ENCODE results near the gene PCCA.

PCCA gene

GRCh38 chr13:100110269-100110668 is 21.4 kb downstream of the PCCA start:
- WGBS (ENCODE audit: insufficient coverage, insufficient read length): no CpG with 5 or more reads among the region's 2 CpGs
- H3K9me3 ChIP-seq (ENCODE audit: control insufficient read depth, insufficient read depth, low read length): no peaks in the 10 kb centered on the region
- H3K36me3 ChIP-seq (ENCODE audit: control insufficient read depth, insufficient read depth, low read length): no peaks in the 10 kb centered on the region; the same call in 1 of the 2 replicates
- DNase-seq (ENCODE audit: low read depth, low spot score): no peak
- H3K27ac ChIP-seq (ENCODE audit: low read length): no peak overlapping the region
- no peak overlapping the region for H3K4me3 ChIP-seq (ENCODE audit: low read length)
- H3K27me3 ChIP-seq (ENCODE audit: control insufficient read depth, insufficient read depth, low read length): no peaks in the 10 kb centered on the region
- H3K4me1 ChIP-seq (ENCODE audit: control insufficient read depth, insufficient read depth, low read length): no peaks in the 10 kb centered on the region

GRCh38 chr13:100112186-100112838 is 23.4 kb downstream of the PCCA start:
- Histone ChIP-seq H3K9me3 (ENCODE audit: control insufficient read depth, insufficient read depth, low read length) (no peaks in the 10 kb centered on the region), H3K4me1 (ENCODE audit: control insufficient read depth, insufficient read depth, low read length) (no peaks in the 10 kb centered on the region), H3K27me3 (ENCODE audit: control insufficient read depth, insufficient read depth, low read length) (no peaks in the 10 kb centered on the region), H3K4me3 (ENCODE audit: low read length) (no peak overlapping the region), H3K27ac (ENCODE audit: low read length) (no peak overlapping the region), H3K36me3 (ENCODE audit: control insufficient read depth, insufficient read depth, low read length) (no peaks in the 10 kb centered on the region; the same call in 1 of the 2 replicates)
- no peak for DNase-seq (ENCODE audit: low read depth, low spot score)
- WGBS (ENCODE audit: insufficient coverage, insufficient read length): no CpG with 5 or more reads among the region's 7 CpGs

- WGBS (ENCODE audit: insufficient coverage, insufficient read length): no CpG with 5 or more reads among the region's 1 CpG
These were observed 26.9 kb downstream of the PCCA start for GRCh38 chr13:100115693-100116254.

GRCh38 chr13:100124265-100124664 is 35.4 kb downstream of the PCCA start:
- Histone ChIP-seq H3K9me3 (ENCODE audit: control insufficient read depth, insufficient read depth, low read length) (no peaks in the 10 kb centered on the region), H3K4me1 (ENCODE audit: control insufficient read depth, insufficient read depth, low read length) (no peaks in the 10 kb centered on the region), H3K4me3 (ENCODE audit: low read length) (no peak overlapping the region), H3K36me3 (ENCODE audit: control insufficient read depth, insufficient read depth, low read length) (no peaks in the 10 kb centered on the region), H3K27ac (ENCODE audit: low read length) (no peak overlapping the region), H3K27me3 (ENCODE audit: control insufficient read depth, insufficient read depth, low read length) (no peaks in the 10 kb centered on the region)
- DNase-seq (ENCODE audit: low read depth, low spot score): no peak
- WGBS (ENCODE audit: insufficient coverage, insufficient read length): no CpG with 5 or more reads among the region's 5 CpGs

More at GRCh38 chr13:100115693-100116254, 26.9 kb downstream of the PCCA start:
- H3K4me3 ChIP-seq (ENCODE audit: low read length): no peak overlapping the region
- no peaks in the 10 kb centered on the region; the same call in 1 of the 2 replicates for H3K36me3 ChIP-seq (ENCODE audit: control insufficient read depth, insufficient read depth, low read length)
- H3K9me3 ChIP-seq (ENCODE audit: control insufficient read depth, insufficient read depth, low read length): no peaks in the 10 kb centered on the region
- no peaks in the 10 kb centered on the region for H3K27me3 ChIP-seq (ENCODE audit: control insufficient read depth, insufficient read depth, low read length)
- no peak for DNase-seq (ENCODE audit: low read depth, low spot score)
- H3K27ac ChIP-seq (ENCODE audit: low read length): no peak overlapping the region
- H3K4me1 ChIP-seq (ENCODE audit: control insufficient read depth, insufficient read depth, low read length): no peaks in the 10 kb centered on the region

- DNase-seq (ENCODE audit: low read depth, low spot score): no peak
- H3K4me3 ChIP-seq (ENCODE audit: low read length): no peak overlapping the region
- no peaks in the 10 kb centered on the region for H3K9me3 ChIP-seq (ENCODE audit: control insufficient read depth, insufficient read depth, low read length)
- no peaks in the 10 kb centered on the region for H3K36me3 ChIP-seq (ENCODE audit: control insufficient read depth, insufficient read depth, low read length)
- H3K27me3 ChIP-seq (ENCODE audit: control insufficient read depth, insufficient read depth, low read length): no peaks in the 10 kb centered on the region
- no peak overlapping the region for H3K27ac ChIP-seq (ENCODE audit: low read length)
- peaks cover 5% of the 10 kb centered on the region for H3K4me1 ChIP-seq (ENCODE audit: control insufficient read depth, insufficient read depth, low read length)
- no CpG with 5 or more reads among the region's 4 CpGs for WGBS (ENCODE audit: insufficient coverage, insufficient read length)
These were observed 37.1 kb downstream of the PCCA start for GRCh38 chr13:100125946-100126345.

GRCh38 chr13:100128373-100128772 is 39.5 kb downstream of the PCCA start:
- Histone ChIP-seq H3K36me3 (ENCODE audit: control insufficient read depth, insufficient read depth, low read length) (no peaks in the 10 kb centered on the region), H3K9me3 (ENCODE audit: control insufficient read depth, insufficient read depth, low read length) (no peaks in the 10 kb centered on the region), H3K4me1 (ENCODE audit: control insufficient read depth, insufficient read depth, low read length) (peaks cover 5% of the 10 kb centered on the region), H3K4me3 (ENCODE audit: low read length) (no peak overlapping the region), H3K27me3 (ENCODE audit: control insufficient read depth, insufficient read depth, low read length) (no peaks in the 10 kb centered on the region), H3K27ac (ENCODE audit: low read length) (no peak overlapping the region)
- DNase-seq (ENCODE audit: low read depth, low spot score): no peak
- WGBS (ENCODE audit: insufficient coverage, insufficient read length): no CpG with 5 or more reads among the region's 3 CpGs

- H3K36me3 ChIP-seq (ENCODE audit: control insufficient read depth, insufficient read depth, low read length): no peaks in the 10 kb centered on the region
- no CpG with 5 or more reads among the region's 3 CpGs for WGBS (ENCODE audit: insufficient coverage, insufficient read length)
- no peaks in the 10 kb centered on the region for H3K9me3 ChIP-seq (ENCODE audit: control insufficient read depth, insufficient read depth, low read length)
- DNase-seq (ENCODE audit: low read depth, low spot score): no peak
- H3K4me3 ChIP-seq (ENCODE audit: low read length): no peak overlapping the region
- no peaks in the 10 kb centered on the region for H3K27me3 ChIP-seq (ENCODE audit: control insufficient read depth, insufficient read depth, low read length)
- no peak overlapping the region for H3K27ac ChIP-seq (ENCODE audit: low read length)
- peaks cover 5% of the 10 kb centered on the region for H3K4me1 ChIP-seq (ENCODE audit: control insufficient read depth, insufficient read depth, low read length)
These were observed 39.9 kb downstream of the PCCA start for GRCh38 chr13:100128838-100129237.

GRCh38 chr13:100129605-100130004 is 40.7 kb downstream of the PCCA start:
- no peak overlapping the region for H3K27ac ChIP-seq (ENCODE audit: low read length)
- no peaks in the 10 kb centered on the region for H3K36me3 ChIP-seq (ENCODE audit: control insufficient read depth, insufficient read depth, low read length)
- peaks cover 5% of the 10 kb centered on the region for H3K4me1 ChIP-seq (ENCODE audit: control insufficient read depth, insufficient read depth, low read length)
- no peak for DNase-seq (ENCODE audit: low read depth, low spot score)
- no peak overlapping the region for H3K4me3 ChIP-seq (ENCODE audit: low read length)
- no peaks in the 10 kb centered on the region for H3K9me3 ChIP-seq (ENCODE audit: control insufficient read depth, insufficient read depth, low read length)
- WGBS (ENCODE audit: insufficient coverage, insufficient read length): no CpG with 5 or more reads among the region's 2 CpGs
- no peaks in the 10 kb centered on the region for H3K27me3 ChIP-seq (ENCODE audit: control insufficient read depth, insufficient read depth, low read length)

- Histone ChIP-seq H3K36me3 (ENCODE audit: control insufficient read depth, insufficient read depth, low read length) (no peaks in the 10 kb centered on the region), H3K9me3 (ENCODE audit: control insufficient read depth, insufficient read depth, low read length) (no peaks in the 10 kb centered on the region), H3K4me3 (ENCODE audit: low read length) (no peak overlapping the region), H3K27ac (ENCODE audit: low read length) (no peak overlapping the region), H3K4me1 (ENCODE audit: control insufficient read depth, insufficient read depth, low read length) (peaks cover 5% of the 10 kb centered on the region), H3K27me3 (ENCODE audit: control insufficient read depth, insufficient read depth, low read length) (no peaks in the 10 kb centered on the region)
- WGBS (ENCODE audit: insufficient coverage, insufficient read length): no CpG with 5 or more reads among the region's 1 CpG
- DNase-seq (ENCODE audit: low read depth, low spot score): no peak
These were observed 41.2 kb downstream of the PCCA start for GRCh38 chr13:100130092-100130491.

GRCh38 chr13:100130930-100131511 is 42.1 kb downstream of the PCCA start:
- WGBS (ENCODE audit: insufficient coverage, insufficient read length): no CpG with 5 or more reads among the region's 6 CpGs
- no peaks in the 10 kb centered on the region for H3K27me3 ChIP-seq (ENCODE audit: control insufficient read depth, insufficient read depth, low read length)
- H3K9me3 ChIP-seq (ENCODE audit: control insufficient read depth, insufficient read depth, low read length): no peaks in the 10 kb centered on the region
- DNase-seq (ENCODE audit: low read depth, low spot score): no peak
- no peaks in the 10 kb centered on the region for H3K36me3 ChIP-seq (ENCODE audit: control insufficient read depth, insufficient read depth, low read length)
- H3K27ac ChIP-seq (ENCODE audit: low read length): no peak overlapping the region
- H3K4me1 ChIP-seq (ENCODE audit: control insufficient read depth, insufficient read depth, low read length): peaks cover 5% of the 10 kb centered on the region
- H3K4me3 ChIP-seq (ENCODE audit: low read length): no peak overlapping the region
